ES-I3 (cell line): Measurements from ENCODE around the gene PIK3R3.

Source experiments
- H3K36me3 ChIP-seq: 2 replicates; pipeline ENCODE4 v1.6.1; 2013; ENCODE audit warnings: mild to moderate bottlenecking, low read length, control low read depth, moderate library complexity; ENCODE audit not compliant: insufficient read depth
- H3K4me1 ChIP-seq: 2 replicates; pipeline ENCODE4 v1.6.1; 2013; ENCODE audit warnings: mild to moderate bottlenecking, control low read depth, low read length; ENCODE audit not compliant: insufficient read depth
- H3K9ac ChIP-seq: 2 replicates; pipeline ENCODE4 v1.6.1; 2013; ENCODE audit warnings: low read depth, mild to moderate bottlenecking, low read length, moderate library complexity
- H3K9me3 ChIP-seq: 2 replicates; pipeline ENCODE4 v1.6.1; 2013; ENCODE audit warnings: mild to moderate bottlenecking, low read length, moderate library complexity; ENCODE audit not compliant: control insufficient read depth, insufficient read depth

The PIK3R3 gene

GRCh38 chr1:46021046-46021996, 111.1 kb downstream of the PIK3R3 start:
- peaks cover 22% of the 10 kb centered on the region for H3K36me3 ChIP-seq

DNA sequence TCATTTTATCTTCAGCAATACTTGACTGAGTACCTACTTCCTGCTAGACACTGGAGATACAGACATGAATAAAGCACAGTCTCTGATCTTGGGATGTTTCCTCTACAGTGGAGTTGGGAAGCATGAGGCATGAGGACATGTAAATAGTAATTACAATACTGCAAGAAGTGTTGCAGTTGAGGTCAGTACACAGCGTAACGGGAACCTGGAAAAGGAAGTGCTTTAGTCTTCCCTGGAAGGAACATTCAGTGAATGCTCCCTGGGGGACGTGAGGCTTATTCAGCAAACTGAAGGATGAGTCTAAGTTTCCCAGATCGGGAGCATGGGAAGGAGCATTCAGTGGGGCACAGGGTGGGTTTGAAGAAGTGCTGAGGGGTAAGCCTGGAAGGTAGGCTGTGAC, 112.4 kb downstream of the PIK3R3 start:
- peaks cover 22% of the 10 kb centered on the region for H3K36me3 ChIP-seq
- no peak overlapping the region for H3K9ac ChIP-seq
- no peaks in the 10 kb centered on the region for H3K4me1 ChIP-seq
- no peaks in the 10 kb centered on the region for H3K9me3 ChIP-seq

More at GRCh38 chr1:46021046-46021996, 111.1 kb downstream of the PIK3R3 start:
- H3K4me1 ChIP-seq: no peaks in the 10 kb centered on the region
- H3K9me3 ChIP-seq: no peaks in the 10 kb centered on the region
- no peak overlapping the region for H3K9ac ChIP-seq

DNA sequence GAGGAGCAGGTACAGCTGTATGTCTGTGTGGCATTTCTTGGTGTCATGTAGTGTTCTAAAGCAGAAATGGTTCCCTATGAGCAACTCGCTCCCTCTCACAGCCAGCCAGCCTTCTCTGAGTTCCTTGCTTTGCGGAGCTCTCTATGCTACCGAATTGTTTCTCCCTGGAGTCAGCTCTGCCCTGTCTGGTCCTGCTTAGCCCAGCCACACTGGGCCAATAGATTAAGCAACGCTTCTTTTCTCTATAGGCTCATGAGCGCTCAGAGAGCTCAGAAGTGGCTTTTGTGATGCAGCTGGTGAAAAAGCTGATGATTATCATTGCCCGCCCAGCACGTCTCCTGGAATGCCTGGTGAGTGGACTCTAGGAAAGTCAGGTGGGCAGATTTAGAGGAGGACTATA, 113.1 kb downstream of the PIK3R3 start:
- H3K9me3 ChIP-seq: no peaks in the 10 kb centered on the region
- no peak overlapping the region for H3K9ac ChIP-seq
- peaks cover 18% of the 10 kb centered on the region for H3K36me3 ChIP-seq
- no peaks in the 10 kb centered on the region for H3K4me1 ChIP-seq

DNA sequence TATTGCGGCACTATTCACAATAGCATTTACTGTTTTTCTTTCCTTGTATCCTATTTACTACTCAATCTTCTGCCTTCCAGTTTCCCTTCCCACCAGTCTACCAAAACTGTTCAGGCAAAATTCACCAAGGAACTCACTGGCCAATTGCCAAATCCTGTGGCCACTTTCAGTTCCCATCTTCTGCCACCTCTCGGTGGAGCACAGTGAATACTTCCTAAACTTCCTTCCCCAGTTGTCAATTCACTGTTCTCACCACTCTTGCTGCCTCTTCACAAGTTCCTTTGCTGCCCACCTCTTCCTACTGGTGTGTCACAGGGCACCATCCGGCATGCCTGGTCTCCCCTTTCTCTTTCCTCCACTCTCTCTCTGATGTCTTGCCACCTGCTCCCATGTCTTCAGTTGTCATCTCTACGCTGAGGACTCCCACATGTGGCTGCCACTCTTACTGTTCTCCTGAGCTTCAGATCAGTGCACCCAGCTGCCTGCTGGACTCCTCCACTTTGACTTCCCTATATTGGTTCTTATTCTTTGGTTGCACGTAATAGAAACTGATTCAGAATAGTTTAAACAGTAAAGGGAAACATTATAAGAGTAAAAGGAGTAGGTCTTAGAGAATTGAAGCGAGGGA, 114.4 kb downstream of the PIK3R3 start:
- no peak overlapping the region for H3K9ac ChIP-seq
- no peaks in the 10 kb centered on the region for H3K4me1 ChIP-seq
- H3K9me3 ChIP-seq: no peaks in the 10 kb centered on the region
- H3K36me3 ChIP-seq: peaks cover 11% of the 10 kb centered on the region; the same call in 1 of the 2 replicates

DNA sequence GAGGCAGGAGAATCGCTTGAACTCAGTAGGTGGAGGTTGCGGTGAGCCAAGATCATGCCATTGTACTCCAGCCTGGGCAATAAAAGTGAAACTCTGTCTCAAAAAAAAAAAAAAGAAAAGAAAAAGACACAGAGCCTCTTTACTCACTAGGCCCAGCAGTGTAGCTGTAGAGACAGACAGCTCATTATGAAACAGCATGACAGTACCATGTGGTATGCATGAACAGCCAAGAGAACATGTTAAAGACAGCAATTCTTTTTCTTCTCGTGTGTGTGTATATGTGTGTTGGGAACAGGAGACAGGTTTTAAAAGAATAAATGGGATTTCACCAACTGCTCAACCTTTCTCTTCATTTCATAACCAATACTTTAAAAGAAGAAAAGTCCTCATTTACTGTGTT, 118.8 kb downstream of the PIK3R3 start:
- no peaks in the 10 kb centered on the region for H3K4me1 ChIP-seq
- H3K9ac ChIP-seq: no peak overlapping the region
- no peaks in the 10 kb centered on the region for H3K9me3 ChIP-seq
- H3K36me3 ChIP-seq: peaks cover 7% of the 10 kb centered on the region; the same call in 1 of the 2 replicates

- peaks cover 12% of the 10 kb centered on the region; the same call in 1 of the 2 replicates for H3K36me3 ChIP-seq
- H3K9ac ChIP-seq: no peak overlapping the region
- H3K9me3 ChIP-seq: no peaks in the 10 kb centered on the region
- no peaks in the 10 kb centered on the region for H3K4me1 ChIP-seq
Observed at GRCh38 chr1:46012236-46012635, 120.2 kb downstream of the PIK3R3 start.

DNA sequence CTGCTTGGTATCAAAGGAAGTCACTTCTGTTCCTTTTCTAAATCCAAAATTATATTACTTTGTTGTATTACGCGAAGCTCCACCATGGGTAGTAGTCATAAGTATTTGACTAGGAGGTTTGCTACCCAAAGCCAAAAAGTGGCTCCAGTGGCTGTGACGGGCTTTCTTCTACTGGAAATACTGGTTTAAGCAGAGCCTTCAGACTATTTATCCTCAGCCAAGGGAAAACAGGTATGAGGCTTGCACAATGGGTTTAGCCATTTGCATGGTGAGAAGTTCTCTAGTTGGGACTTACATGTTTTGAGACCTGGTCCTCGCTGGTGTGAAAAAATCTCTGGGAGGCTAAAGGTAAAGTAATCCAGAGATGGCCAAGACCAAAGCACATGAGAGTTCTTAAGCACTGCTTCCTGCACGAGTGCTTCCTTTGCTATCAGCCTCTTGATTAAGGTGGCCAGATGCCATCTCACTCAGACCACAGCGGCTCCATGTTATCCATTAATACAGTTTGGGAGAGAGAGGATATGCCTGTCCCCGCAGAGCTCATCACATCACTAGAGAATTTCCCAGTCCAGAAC, 121.2 kb downstream of the PIK3R3 start:
- Histone ChIP-seq H3K4me1 (no peaks in the 10 kb centered on the region), H3K36me3 (peaks cover 21% of the 10 kb centered on the region), H3K9me3 (no peaks in the 10 kb centered on the region), H3K9ac (no peak overlapping the region)

DNA sequence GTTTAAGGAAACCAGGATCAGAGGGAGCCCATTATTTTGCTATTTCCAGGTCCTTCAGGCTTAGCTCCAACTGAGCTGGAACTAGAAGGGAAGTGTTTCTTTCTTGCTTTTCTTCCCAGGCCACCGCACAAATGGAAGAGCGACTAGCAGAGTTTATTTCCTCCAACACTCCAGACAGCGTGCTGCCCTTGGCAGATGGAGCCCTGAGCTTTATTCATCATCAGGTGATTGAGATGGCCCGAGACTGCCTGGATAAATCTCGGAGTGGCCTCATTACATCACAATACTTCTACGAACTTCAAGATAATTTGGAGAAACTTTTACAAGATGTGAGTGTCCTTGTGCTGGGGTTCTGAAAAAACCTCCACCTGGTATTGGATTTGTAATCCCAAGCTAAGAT, 121.8 kb downstream of the PIK3R3 start:
- no peaks in the 10 kb centered on the region for H3K4me1 ChIP-seq
- no peak overlapping the region for H3K9ac ChIP-seq
- H3K9me3 ChIP-seq: no peaks in the 10 kb centered on the region
- H3K36me3 ChIP-seq: peaks cover 25% of the 10 kb centered on the region

DNA sequence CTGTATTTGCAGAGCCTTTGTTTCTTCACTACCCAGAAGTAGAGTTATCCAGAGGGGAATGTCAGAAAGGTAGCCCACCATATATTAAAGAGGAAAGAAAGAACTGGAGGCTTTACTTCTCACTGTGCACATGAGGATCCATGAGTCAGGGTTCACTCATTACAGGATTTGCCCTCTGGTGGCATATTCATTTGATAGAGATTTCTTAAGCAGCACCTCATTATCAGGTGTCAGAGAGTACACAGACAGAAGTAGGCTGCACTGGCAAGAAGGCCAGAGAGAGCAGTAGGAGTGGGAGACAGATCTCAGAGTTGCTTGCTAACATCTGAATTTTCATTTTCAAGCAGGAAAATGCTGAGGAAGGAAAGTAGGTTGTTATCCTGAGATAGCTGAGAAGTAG, 123.8 kb downstream of the PIK3R3 start:
- peaks cover 27% of the 10 kb centered on the region for H3K36me3 ChIP-seq
- no peak overlapping the region for H3K9ac ChIP-seq
- no peaks in the 10 kb centered on the region for H3K9me3 ChIP-seq
- H3K4me1 ChIP-seq: no peaks in the 10 kb centered on the region

- Histone ChIP-seq H3K9me3 (no peaks in the 10 kb centered on the region), H3K9ac (no peak overlapping the region), H3K36me3 (peaks cover 27% of the 10 kb centered on the region), H3K4me1 (no peaks in the 10 kb centered on the region)
Observed at GRCh38 chr1:46005594-46005993, 126.8 kb downstream of the PIK3R3 start.

DNA sequence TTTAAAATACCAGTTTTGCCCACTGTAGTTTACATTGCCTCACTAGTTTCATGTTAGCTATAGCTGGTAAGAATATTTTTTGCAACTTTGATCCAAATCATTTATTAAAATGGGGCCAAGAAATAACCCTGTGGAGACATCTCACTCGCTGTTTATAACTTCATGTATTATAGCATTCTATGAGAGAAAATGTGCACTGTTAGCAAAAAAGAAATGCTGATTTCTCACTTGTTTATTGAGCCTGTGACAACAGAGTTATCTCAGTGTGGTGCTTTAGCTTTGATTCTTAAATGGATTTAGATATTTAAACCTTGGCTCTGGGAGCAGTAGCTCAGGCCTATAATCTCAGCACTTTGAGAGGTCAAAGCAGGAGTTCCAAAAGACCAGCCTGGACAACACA, 127.9 kb downstream of the PIK3R3 start:
- Histone ChIP-seq H3K9ac (no peak overlapping the region), H3K4me1 (no peaks in the 10 kb centered on the region), H3K9me3 (no peaks in the 10 kb centered on the region), H3K36me3 (peaks cover 27% of the 10 kb centered on the region)

DNA sequence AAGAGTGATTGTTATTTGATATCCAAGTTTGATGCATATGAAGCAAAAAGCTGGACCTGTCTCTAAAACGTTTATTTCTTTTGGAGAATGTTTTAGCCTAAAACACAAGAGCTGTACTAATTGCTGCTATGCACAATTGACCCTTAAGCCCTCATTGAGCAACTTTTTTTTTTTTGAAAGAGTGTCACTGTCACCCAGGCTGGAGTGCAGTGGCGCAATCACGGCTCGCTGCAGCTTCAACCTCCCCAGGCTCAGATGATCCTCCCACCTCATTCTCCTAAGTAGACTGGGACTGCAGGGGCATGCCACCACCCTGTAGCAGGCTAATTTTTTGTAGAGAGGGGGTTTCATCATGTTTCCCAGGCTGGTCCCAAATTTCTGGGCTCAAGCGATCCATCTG, 129.1 kb downstream of the PIK3R3 start:
- Histone ChIP-seq H3K4me1 (no peaks in the 10 kb centered on the region), H3K36me3 (peaks cover 17% of the 10 kb centered on the region), H3K9ac (no peak overlapping the region), H3K9me3 (no peaks in the 10 kb centered on the region)

DNA sequence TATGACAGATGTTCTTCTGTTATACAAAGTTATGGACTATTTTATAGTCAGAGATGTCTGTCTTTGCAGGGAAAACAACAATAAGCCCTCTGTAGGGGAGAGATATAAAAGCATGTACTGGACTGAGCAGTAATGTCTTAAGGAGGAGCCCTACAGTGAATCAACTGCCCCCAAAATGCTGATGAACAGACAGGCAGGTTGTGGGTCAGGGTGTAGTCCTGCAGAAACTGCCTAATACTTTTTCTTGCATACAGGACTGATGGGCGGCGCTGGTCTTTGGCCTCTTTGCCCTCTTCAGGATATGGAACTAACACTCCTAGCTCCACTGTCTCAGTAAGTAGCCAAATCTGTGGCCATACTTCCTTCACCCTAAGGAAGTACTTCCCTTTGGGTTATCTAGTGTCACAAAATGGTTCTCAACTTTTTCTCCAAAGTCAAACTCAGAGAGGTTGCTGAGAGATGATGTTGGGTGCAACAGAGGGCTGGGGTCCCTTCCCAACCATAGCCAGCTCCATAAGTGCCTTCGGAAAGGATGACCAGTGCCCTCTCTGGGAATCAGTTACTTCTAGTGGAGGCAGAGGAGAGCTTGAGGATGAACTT, 129.8 kb downstream of the PIK3R3 start:
- Histone ChIP-seq H3K4me1 (no peaks in the 10 kb centered on the region), H3K36me3 (peaks cover 15% of the 10 kb centered on the region), H3K9ac (no peak overlapping the region), H3K9me3 (no peaks in the 10 kb centered on the region)

DNA sequence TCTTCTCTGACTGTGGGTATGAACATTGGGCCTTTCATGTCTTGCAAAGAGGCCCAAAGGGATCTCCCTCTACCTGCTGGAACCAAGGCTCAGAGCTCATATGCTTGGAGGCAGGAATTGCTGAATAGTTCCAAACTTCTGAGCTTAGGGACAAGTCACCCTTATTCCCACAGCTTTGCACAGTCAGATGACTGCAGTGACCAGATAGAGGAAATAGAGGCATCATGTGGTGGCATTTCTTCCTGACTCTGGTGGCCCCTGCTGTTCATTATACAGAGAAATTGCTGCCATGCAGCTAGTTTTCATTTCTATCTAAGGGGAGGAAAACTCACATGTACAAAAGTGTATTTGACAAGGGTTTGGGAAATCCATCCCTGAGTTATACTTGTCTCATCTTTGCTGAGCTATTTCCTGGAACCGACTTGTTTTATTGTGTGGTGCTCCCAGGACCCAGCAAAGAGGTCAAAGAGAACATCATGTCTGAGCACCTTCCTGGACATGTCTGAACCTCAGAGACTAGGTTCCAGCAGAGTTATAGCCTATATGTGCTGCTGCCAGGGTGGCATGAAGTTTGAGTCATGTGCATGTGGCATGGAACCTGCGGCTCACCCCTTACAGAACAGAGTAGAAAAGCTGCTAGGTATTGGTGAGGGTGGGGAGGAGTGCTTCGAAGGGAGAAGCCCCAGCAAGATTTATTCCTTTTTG, 131.2 kb downstream of the PIK3R3 start:
- Histone ChIP-seq H3K9ac (no peak overlapping the region), H3K36me3 (peaks cover 6% of the 10 kb centered on the region), H3K9me3 (no peaks in the 10 kb centered on the region), H3K4me1 (no peaks in the 10 kb centered on the region)
